HG03139 (cell line): ENCODE data around the gene ZBTB38.

Source experiments
- ATAC-seq: cut with Tn5 transposase; IDR thresholded peaks from one replicate; pipeline ENCODE4 v1.9.1; 2021; ENCODE audit not compliant: unreplicated experiment

ZBTB38 gene

DNA sequence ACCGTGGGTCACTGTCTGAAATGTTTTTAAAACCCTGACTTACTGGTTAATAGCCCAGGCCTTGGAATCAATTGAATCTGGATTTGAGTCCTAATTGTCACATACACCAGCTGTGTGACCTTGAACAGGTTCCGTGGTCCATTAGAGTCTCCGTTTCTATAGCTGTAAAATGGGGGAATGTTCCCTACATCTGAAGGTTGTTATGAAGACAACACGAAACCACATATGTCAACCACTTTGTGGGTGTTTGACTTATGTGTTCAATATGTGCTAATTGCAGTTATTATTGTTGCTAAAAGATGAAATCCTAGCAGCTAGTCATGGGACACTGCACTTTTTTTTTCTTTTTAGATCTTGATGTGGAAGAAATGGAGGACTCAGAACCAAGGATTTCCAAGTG is 35.3 kb downstream of the ZBTB38 start:
- no peak for ATAC-seq

DNA sequence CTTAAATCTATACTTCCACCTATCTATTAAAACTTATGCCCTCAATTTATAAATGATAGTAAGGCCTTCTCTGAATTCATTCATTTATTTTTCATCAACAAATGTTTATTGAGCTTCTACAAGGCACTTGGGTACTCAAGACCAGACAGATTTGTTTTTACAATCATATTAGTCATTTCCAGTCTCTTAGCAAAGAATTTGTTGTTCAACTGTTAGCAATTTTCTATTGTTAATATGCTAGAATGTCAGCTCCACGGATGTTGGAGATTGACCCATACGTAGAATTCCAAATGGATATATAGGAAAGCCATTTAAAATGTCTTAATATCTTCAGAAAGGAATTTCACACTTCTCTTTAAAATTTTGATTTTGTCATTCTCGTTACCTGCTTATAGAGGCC is 36.7 kb downstream of the ZBTB38 start:
- no peak for ATAC-seq

DNA sequence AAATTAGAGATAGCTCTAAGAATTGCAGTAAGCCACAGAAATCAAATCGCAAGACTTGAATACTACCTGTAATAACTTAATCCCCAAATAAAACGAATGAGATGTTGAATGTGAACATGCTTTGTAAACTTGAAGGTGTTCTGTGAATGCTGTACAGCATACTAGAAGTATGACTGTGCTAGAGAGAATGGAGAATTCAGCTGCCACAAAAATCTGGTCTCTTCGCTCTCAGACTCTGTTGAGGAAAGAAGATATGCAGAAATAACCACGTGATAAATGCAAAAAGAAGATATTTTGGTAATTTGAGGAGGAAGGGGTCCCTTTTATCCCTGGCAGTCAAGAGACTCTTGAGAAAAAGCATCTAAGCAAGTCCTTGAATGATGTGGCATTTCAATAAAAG is 37.3 kb downstream of the ZBTB38 start:
- ATAC-seq: no peak

GRCh38 chr3:141406265-141406664 is 38.0 kb downstream of the ZBTB38 start:
- ATAC-seq: no peak

DNA sequence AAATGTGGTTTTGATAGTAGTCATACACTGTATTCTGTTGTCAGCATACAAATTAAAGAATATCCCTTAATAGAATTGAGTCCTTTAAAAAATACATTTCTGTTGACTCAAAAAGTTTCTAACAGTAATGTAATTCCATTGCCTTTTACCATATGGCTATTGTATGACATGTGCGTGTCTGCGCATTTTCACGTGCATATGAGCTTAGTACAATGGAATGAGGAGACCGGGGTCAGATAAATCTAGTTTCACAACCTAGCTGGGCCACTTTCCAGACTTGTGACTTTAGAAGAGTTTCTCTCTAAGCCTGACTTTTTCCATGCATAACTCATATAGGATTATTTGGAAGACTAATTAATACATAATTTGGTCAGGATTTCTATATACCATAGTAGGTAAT is 38.7 kb downstream of the ZBTB38 start:
- ATAC-seq: no peak

DNA sequence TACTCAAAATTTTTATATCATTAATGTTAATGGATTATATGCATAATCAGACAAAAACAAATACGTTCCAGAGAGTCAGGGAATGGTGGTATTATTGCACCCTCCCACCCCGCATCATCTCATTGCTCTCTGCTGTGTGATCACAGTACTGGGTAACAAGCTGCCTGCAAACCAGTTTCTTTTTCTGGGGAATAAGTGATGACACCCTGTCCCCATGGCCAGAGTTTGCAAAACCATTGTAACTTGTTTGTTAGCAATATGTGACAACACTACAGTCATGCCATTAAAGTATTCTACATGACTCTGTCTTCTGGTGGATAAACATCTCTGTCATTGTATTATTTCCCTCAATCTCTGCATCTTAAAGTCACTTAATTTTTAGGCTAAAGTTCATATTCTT is 39.5 kb downstream of the ZBTB38 start:
- no peak for ATAC-seq

DNA sequence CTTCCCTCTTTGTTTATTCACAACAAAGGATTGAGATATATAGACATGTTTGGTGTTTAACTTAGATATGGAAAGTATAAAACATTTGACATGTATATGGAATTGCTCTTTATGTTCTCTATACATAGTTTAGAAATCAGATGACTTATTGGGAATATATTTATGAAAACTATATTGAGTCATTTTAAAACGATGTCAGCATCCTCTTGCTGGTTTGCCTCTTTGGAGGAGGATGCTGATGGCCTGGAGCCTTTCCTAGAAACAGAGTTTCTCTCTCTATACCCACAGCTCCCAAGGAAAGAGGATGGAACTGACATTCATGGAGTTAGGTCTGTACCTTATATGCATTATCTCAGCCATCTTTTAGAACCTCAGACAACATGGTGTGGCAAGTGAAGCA is 40.3 kb downstream of the ZBTB38 start:
- ATAC-seq: no peak

- ATAC-seq: no peak
Observed at GRCh38 chr3:141409940-141410241, 41.6 kb downstream of the ZBTB38 start.

DNA sequence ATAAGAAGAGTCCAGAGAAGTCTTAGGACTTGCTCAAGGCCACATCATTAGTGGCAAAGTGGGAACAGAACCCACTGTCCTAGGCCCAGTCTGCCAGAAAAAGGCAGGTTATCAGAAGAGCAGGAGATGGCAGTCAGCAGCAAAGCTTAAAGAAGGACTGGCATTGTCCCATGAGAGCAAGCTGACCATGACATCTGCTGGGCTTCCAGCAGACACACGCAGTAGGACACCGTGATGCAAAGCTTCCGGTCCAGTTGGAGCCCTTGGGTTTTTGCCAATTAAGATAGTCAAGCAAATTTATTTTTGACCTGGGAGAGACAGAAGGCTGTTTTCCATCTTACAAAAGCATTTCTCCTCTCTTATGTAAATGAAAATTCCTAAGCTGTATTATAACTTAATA is 42.1 kb downstream of the ZBTB38 start:
- ATAC-seq: no peak

DNA sequence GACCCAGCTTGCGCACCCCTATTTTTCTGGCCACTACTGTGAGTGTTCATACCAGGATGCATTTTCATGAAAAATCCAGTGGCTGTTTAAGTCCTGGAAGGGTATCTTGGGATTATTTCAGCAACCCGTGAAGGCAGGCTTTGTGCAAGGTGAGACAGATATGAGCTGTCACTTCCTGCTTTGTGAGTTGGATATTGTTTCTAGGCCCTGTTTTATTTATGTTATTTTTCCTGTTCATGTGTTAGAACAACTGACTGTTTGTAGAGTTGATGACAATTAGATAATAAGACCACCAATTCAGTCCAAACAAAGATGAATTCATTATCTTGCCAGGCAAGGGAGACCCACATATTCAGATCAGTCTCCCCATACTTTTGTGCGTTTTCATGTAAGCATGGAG is 42.5 kb downstream of the ZBTB38 start:
- ATAC-seq: no peak

DNA sequence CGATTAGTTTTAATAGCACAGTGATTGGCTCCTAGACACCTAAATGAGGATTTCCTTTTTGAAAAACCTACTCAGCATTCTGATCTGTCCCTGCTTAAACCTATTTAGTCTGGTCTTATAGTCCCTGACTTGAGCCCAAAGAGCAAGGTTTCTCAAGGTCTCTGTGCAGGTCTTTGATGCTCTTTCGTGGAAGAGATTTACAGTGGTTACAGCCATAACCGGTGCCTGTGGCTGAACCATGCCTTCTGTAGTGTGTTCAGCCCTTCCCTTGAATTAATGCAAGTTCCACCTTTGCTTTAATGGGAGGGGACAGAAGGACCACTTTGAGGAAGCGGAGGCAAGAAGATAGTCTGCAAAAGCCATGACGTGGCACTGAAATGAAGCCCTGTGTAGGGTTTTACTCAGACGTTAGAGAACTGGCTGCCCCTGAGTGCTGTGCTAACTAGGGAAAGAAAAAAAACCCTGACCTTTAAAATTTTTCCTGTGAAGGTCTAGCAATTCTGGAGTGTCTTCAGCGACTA is 43.0 kb downstream of the ZBTB38 start:
- ATAC-seq: no peak

- ATAC-seq: no peak
Observed at GRCh38 chr3:141412087-141412935, 44.0 kb downstream of the ZBTB38 start.

GRCh38 chr3:141412936-141413354 is 44.6 kb downstream of the ZBTB38 start:
- ATAC-seq: no peak

DNA sequence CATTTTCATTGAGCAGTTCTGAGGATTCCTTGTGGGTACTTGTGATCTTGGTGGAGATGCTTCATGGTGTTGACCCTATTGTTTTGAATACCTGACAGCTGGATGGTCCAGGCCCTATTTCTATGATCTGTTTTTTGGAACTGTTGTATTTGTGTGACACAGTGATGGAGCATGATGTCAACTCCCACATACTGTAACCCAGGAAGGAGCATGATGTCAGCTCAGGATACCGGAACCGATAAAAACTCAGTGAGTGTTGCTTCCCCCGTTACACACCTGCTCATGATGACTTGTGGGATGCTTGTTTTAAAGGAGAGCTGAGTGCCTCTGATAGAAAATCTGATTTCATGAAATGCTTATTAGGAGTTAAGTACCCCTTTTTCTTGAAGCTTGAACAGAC is 45.1 kb downstream of the ZBTB38 start:
- ATAC-seq: no peak

- ATAC-seq: no peak
Observed at GRCh38 chr3:141413801-141414689, 45.7 kb downstream of the ZBTB38 start.

- ATAC-seq: no peak
Observed at GRCh38 chr3:141414800-141415462, 46.6 kb downstream of the ZBTB38 start.

DNA sequence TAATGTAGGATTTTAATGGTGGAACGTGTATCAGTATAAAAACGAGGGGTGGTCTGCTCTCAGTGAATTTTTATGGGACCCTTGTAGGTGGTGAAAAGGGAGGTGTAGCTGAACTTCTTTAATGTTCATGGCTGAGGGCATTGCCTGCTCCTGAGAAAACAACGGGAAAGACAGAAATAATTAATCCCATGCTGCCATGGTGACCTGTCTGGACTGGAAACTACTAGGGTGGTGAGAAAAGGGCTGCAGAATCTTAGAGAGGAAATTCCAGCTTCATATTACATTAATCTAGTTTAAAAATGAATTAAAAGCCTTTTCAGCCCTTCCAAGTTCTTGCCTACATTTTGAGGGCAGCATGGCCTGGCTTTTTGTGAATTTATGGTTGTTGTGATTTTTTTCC is 47.6 kb downstream of the ZBTB38 start:
- ATAC-seq: no peak
